Activated CD4-positive, CD25-positive, alpha-beta regulatory T cell (primary cell): ENCODE measurements around the gene CD248.
A peak's percentile ranks its signal among the peaks of the same experiment; 100 is the strongest.
"Not testable (repeated sequence)": the region's sequence is repeated elsewhere in the genome, so short reads cannot be mapped to it uniquely, and the experiment has no call there.

Experiments
- DNase-seq, 4 experiments: peaks; one replicate each; lab custom pipeline; 2025; lab: John Stamatoyannopoulos, UW

Gene CD248

GRCh38 chr11:66316849-66317251 lies at the start of gene CD248:
Gene CD248, minus strand, starts transcription at chr11:66317044. Its CDS starts 17 bp downstream, at chr11:66317027.
- DNase-seq: no peak

- DNase-seq: no peak
Measured at GRCh38 chr11:66365711-66366619, 49.1 kb upstream of the CD248 start.

DNA sequence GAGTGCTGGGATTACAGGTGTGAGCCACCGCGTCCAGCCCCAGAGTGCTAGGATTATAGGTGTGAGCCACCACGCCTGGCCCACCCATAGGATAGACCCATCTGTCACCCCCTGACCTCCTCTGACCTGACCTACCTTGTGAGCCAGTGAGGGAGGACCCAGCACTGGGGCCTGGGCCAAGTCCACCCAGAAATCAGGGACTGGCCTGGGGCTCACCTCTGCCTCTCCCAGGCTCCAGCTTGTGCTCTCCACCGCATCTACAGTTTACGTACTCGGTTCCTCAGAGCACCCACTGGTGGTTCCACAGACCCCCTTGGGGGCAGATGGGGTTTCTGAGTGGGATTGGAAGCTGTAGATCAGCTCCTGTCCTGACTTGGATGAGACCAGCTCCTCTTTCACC lies 48.3 kb upstream of the CD248 start:
- no peak for DNase-seq

GRCh38 chr11:66363805-66364535 lies 47.1 kb upstream of the CD248 start:
- DNase-seq: peak; percentile 22 to 61 (median 44)

DNA sequence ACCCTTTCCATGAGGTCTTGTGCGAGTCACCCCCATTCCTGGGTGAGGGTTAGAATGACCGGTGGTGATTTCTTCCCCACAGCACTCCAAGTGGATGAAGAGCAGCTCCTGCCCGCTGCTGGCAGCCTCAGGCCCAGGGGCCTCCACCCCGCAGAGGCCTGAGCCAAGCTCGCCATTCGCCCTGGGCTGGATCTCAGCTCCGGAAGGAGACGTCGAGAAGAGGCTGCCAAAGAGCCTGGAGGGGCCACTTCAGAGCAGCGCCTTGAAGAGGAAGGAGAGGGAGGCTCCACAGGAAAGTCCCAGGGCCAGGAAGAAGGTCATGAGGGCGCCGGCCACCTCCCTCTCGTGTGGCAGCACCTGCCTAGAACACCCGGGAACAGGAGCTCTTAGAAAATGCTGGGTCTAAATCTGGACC lies 46.4 kb upstream of the CD248 start:
- no peak for DNase-seq

DNA sequence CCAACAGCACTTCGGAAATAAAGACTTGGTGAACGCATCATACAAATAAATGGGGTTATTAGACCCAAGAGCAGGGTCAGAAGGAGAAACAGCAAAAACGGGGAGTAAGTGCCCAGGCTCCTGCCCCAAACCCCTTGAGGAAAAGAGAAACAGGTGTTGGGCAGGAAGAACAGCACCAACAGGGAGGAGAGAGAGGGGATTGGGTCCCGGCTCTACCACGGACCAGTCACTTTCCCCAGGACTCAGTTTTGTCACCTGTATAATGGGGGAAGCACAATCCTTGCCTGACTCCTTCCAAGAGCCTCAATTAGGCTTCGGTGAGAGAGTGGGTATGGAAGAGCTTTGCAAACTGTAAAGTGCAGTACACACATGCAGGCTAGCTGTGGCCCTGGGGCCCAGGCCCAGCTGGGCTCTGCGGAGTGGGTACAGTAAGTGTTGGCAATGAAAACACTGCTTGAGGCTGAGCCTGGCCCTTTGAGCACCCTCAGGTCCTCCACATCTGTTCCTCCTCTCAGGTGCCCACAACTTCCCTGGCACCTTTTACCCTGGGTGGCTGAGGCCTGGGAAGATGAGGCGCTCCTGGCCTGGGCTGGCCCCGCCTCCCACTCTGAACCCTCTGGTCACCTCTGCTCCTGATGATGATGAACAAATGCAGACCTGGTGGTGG lies 45.8 kb upstream of the CD248 start:
- DNase-seq: no peak

GRCh38 chr11:66361502-66361941 lies 44.7 kb upstream of the CD248 start:
- no peak for DNase-seq

- no peak for DNase-seq
Measured at GRCh38 chr11:66360406-66361073, 43.7 kb upstream of the CD248 start.

GRCh38 chr11:66359662-66360087 lies 42.8 kb upstream of the CD248 start:
- DNase-seq: no peak

GRCh38 chr11:66350560-66351235 lies 33.9 kb upstream of the CD248 start:
- DNase-seq: not testable (repeated sequence)

DNA sequence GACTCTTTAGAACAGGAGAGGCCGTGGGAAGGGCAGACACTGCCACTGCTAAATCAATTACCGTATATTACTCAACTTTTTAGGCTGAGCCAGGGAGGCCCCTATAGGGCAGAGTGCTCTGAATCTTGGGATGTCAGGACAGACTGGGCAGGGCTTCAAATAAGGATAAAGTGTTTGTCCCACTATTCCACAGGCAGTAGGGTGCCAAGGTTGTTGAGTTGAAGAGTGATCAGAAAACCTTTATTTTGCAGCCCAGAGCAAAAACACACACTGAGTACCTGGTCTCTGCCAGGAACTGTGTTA lies 32.2 kb upstream of the CD248 start:
- no peak for DNase-seq

- DNase-seq: peak; percentile 45 to 75 (median 59)
Measured at GRCh38 chr11:66347425-66348276, 30.8 kb upstream of the CD248 start, which contains the start of gene B4GAT1. Gene B4GAT1, minus strand, starts transcription at chr11:66347629. Its CDS starts 84 bp downstream, at chr11:66347545.

- DNase-seq: no peak
Measured at GRCh38 chr11:66346476-66347424, 29.9 kb upstream of the CD248 start.

DNA sequence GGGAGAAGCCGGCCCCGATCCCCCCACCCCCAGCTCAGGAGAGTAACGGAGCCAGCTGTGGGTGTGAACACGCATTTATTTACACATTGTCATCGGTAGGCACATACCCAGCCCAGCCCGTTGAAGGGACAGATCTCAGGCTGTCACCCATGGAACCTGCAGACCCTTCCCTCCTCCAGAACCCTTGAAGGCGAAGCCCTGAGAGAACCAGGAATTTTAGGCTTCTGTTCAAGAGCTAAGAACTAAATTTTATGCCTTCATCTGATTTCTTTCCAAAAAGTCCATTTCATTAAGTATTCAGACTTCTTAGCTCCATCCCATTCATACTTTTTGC lies 28.4 kb upstream of the CD248 start:
- no peak for DNase-seq

DNA sequence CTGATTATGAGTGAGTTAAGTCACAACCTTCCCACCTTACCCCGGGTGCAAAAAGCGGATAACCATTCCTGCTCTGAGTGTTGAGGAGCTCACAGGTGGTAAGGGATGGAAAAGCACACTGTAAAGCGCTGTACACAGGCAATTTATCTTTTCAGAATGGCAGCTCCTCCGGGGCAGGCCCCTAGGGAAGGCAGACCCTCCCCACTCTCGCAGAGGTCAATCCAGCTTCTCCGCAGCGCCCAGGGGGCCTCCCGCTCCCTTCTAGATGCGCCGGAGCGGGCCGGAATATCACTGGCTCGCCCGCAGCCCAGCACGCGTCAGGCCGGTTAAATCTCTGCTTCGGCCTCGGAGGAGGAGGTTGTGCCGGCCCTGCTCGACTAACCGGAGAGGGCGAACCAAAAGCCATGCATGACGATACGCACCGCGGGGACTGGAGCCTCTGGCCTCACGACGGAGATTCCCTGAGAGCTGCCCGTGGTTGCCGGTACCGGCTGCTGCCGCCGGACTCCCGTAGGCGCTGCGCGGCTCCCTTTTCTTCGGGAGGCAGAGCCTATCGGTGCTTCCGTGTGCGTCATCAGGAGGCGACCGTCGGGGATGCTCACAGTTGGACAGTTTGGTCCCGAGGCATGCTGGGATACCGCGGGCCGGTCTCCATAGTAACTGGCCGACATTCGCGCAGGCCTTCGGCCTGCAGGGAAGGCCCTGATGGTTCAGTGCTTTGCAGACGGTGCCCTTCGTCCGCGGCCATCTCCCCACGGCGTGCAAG lies 27.9 kb upstream of the CD248 start, which contains the start of gene BRMS1:
TSS of gene BRMS1 (minus strand) at position 555 of the 766 bp plus-strand sequence. CDS start 2,870 bp downstream, outside the sequence.
- peak; percentile 88 to 93 (median 90) for DNase-seq

DNA sequence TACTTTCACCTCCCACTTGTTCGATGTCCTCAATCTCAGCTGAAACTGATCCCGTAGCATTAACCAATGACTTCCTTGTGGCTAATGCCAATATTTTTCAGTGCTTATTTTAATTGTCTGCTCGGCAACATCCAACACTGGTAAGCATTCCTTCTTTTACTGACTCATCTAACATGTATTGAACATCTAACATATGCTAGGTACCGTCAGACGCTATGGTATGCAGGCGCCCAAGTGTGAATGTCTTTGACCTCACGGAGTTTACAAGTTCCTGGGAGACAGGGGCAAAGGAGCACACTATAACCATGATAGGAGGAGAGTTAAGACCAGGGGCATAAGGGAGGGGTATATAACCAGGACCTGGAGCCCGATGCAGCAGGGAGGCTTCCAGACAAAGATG lies 26.3 kb upstream of the CD248 start:
- no peak for DNase-seq

DNA sequence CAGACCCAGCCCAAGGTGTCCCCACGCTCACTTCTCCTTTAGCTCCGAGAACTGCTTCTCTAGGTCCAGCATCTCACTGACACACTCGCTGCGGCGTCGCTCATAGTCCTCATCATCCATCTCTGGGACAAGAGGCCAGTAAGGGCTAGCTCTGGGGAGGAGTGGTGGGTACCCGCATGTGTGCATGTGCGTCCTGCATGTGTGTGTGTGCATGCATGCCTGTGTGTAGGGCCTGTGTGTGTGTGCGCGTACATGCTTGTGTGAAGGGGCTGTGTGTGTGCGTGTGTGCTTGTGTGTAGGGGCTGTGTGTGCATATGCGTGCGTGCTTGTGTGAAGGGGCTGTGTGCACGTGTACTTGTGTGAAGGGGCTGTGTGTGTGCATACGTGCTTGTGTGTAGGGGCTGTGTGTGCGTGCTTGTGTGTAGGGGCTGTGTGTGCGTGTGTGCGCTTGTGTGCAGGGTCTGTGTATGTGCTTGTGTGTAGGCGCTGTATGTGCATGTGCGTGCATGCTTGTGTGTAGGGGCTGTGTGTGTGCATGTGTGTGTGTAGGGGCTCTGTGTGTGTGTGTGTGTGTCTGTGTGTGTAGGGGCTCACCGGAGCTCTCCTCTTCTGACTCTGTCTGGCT lies 24.8 kb upstream of the CD248 start:
- DNase-seq: no peak
